OCI-M2 (cell line): ENCODE data around the gene ST6GALNAC3.
"Not testable (repeated sequence)": the region's sequence is repeated elsewhere in the genome, so short reads cannot be mapped to it uniquely, and the experiment has no call there.

Experiments
- DNase-seq: peaks from one replicate; lab custom pipeline; 2025; ENCODE audit not compliant: unreplicated experiment; lab: John Stamatoyannopoulos, UW

The ST6GALNAC3 gene

DNA sequence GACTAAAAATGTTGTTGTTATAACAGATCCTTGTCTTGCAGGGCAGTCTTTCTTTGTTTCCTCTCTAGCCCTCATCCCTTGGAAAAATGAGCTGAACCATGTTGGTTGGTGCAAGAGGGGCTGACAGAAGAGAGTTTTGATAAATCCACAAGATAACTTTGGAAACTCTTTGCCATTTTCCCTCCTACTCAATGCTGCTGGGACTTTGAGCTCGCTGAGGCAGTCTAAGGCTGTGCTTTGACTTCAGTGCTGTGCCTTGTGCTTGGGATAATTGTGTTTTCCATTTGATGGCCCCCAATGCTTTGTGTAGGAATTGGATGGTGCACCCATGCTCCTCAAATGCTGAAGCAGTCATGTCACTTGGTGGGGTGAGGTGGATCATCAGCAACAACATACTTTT, 31.7 kb downstream of the ST6GALNAC3 start:
- DNase-seq: no peak

DNA sequence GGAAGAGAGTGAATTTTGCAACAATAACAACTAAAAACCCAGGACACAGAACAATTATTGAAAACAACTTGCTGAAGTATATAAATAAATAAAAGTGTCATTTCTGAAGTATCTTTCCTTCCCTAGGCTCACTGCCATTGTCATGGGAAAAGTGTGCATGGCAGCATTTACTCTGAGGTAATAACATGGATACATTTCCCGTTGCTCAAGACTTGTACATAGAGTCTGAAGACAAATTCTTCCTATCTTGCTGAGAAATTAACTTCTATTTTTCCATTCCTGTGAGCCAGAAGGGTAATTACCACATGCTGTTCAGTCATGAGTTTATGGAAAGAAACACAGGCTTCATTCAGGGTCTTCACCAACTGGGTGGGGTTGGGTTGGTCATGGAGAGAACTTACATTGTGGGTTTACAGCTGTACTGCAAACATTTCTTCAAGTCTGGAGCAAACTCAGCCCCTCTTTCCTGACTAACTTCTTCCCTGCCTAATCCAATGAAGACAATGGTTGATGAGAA, 32.2 kb downstream of the ST6GALNAC3 start:
- DNase-seq: no peak

DNA sequence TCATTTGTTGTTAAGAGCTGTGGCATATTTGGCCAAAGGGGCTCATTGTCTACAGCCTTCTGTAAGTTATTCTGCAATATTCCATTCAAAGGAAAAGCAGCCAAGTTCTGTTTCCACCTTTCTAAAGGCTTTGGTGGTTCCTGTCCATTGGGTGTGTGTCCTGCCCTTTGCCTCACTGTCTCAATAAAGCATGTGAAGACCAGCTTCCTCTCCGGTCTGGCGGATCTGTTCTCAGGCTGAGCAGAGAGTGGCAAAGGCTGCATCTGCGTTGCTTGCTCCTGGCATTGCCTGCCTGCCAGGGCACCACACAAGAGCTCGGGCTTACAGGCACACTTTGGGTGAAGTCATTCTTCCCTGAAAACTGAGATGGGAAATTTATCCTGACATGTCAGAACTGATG, 34.9 kb downstream of the ST6GALNAC3 start:
- no peak for DNase-seq

DNA sequence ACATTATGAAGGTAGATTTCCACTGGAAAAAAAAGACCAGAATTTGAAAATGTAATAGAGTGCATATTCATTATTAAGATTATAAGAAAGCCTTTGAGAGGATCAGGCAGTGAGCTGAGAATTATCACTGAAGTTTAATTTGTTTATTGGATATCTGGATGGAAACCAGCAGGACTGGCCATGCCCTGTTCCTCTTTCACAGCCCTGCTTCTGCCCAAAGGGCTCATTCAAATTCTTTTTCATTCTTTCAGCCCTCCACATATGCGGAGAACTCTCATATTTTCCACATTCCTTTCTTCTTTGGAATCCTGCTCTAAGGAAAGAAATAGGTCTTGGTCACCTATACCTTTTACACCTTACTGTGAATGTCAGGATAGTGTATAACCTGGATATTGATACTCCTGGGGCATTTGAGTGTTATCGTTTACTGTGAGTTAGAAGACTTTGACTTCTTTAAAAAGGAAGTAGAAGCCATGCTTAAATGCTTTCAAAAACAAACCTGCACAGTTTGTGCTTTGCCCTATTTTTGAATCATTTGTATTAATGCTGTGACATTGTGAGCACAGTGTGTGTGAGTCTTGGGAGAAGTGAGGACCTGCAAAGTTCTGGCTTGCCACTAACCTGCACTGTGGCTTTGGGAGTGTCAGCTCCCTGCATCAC, 35.5 kb downstream of the ST6GALNAC3 start:
- DNase-seq: no peak

DNA sequence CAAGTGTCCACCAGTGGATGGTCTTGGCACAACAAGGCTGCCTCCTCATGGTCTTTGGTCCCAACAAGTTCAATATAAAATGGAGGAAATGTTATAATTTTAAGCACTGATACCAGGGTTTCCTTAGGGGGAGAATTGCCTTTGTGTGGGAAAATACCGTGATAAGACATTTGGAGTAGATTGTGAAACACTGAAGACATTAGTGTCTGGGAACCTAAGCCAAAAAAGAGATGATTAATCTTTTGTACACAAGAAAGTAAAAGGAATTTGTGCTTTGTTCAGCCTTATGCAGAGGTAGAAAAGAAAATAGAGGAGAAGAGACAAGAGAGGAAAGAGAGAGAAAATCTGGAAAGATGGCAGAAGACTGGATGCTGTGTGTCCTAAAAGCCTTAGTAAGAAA, 36.1 kb downstream of the ST6GALNAC3 start:
- DNase-seq: no peak

DNA sequence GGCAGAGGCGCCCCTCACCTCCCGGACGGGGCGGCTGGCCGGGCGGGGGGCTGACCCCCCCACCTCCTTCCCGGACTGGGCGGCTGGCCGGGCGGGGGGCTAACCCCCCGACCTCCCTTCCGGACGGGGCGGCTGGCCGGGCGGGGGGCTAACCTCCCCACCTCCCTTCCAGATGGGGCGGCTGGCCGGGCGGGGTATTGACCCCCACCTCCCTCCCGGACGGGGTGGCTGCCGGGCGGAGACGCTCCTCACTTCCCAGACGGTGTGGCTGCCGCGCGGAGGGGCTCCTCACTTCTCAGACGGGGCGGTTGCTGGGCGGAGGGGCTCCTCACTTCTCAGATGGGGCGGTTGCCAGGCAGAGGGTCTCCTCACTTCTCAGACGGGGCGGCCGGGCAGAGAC, 37.8 kb downstream of the ST6GALNAC3 start:
- DNase-seq: not testable (repeated sequence)

DNA sequence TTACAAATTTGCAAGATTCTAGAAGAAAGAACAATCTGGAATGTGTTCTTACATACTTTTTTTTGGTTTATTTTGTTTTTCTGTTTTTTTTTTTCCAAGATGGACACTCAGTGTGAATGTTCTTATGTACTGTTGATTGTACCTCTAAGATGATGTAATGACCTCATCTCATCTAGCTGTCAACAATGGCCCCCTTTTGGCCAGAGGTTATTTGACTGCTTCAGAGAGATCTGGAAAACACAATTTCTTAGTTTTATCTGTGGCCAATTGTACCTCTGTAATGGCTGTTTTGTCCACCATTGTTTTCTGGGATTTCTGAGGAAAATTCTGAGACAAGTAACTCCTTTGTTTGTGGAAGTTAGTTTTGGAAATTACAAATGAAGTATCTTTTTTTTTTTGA, 38.9 kb downstream of the ST6GALNAC3 start:
- DNase-seq: no peak

DNA sequence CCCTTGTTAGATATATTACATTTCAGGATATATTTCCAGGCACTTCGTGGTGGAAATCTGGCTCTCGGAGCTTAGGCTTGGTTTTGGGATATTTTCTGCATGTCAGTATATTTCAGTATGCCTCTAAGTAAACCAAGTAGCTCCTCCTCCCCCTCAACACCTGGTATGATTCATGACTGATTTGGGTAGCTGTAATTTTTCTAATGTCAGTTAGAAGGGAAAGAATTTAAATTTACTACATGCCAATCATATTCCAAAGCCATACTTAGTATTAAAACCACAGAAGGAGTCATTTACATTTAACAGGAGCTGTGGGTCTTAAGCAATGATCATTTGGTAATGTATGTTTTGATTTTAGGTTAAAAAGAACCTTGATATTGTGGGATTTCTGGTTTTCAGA, 40.6 kb downstream of the ST6GALNAC3 start:
- DNase-seq: no peak

DNA sequence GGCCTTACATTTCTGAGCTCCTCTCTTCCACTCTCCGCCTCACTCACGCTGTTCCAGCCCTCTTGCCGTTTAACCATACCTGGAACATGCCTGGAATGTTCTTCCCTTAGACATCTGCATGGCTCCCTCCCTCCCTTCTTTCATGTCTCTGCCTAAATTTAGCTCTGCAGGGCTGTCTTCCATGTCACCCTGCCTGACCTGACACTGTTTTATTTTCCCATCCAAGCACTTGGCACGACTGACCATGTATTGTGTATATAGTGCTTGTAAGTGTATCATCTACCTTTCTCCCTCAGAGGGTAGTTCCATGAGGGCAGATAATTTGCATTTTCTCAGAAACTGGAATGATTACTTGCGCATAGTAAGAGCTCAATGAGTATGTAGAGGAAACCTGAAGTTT, 47.3 kb downstream of the ST6GALNAC3 start:
- DNase-seq: no peak

DNA sequence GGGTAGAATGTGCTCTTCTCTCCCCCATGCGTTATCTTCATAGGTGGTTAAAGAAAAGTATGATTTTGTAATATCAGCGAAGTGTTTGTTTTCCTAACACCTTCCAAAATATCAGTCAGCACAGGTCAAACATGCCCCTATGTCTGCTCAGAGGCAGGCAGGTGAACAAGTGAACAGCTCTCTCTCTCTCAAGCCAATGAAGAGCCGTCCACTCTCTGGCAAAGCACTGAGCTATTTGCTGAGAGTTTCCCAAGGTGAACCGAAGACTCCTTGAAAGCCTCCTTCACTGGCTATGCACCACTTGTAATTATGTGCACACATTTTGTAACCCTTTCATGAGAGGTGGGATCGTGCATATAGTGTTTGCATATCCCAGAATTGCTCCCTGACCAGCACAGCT, 47.7 kb downstream of the ST6GALNAC3 start:
- no peak for DNase-seq

DNA sequence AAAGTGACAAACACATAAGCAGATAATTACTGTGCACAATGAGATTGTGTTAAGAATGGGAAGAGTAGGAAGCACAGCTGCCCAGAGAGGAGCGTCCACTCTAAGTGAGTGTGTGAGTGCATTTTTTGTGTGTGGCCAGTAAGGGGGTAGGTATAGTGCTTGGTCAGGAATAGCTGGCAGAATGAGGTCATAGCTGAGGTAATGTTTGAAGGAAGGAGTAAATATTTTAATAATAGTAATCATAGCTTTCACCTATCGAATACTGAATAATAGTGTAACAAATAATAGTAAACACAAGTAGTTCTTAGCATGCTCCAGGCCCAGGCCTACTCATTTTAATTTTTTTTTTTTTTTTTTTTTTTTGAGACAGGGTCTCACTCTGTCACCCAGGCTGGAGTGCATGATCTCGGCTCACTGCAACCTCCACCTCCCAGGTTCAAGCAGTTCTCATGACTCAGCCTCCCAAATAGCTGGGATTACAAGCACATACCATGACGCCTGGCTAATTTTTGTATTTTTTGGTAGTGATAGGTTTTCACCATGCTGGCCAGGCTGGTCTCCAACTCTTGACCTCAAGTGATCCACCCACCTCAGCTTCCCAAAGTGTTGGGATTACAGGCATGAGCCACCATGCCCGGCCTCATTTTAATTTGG, 49.0 kb downstream of the ST6GALNAC3 start:
- not testable (repeated sequence) for DNase-seq

DNA sequence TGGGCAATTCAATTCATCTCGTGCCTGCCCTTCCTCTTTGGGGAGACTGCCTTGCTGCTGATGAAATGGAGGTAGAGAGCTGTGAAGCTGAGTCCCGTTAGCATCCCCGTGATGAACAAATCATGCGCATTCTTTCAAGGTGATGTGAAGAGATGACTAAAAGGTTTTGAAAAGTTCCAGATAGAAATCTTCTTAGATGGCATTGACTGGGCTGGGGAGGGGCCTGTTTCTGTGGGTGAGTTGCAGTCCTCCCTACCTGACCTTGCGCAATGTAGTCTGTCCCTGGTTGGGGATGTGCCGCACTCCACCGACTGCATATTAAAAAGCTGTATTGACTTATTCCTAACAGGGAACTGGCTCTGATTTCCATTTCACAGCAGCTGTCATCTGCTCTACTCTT, 49.6 kb downstream of the ST6GALNAC3 start:
- DNase-seq: no peak

DNA sequence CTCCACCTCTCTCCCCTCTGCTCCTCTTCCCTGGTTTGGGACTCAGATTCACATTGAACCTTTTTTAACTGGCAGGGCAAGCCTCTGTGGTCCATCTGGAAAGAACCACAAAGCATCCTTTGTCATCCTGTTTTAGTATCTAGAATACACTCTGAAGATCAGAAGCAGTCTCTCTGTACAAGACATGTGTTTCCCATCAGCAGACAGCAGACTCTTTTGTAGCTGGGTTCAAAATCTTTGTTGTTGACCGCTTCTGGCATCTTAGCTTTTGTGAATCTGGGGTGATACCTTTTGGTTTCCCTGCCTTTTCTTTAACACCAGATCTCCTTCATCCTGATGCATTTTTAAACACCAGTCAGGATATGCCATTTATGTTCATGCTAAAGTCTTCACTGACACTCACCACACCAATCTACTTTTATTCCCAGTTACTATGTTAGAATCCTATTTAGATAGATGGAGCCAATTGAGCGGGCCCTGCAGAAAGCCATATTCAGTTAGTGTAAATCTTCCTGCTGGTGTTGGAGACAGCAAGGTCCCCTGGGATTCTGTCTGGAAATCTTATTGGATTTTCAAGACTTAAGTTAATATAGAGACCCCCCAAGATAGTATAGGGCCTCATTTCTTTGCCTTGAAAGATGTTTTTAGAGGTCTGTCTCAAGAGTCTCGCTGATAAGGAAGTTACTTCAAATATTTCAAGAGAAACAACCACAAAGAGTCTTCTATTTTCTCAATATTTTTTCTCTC, 51.1 kb downstream of the ST6GALNAC3 start:
- DNase-seq: no peak

DNA sequence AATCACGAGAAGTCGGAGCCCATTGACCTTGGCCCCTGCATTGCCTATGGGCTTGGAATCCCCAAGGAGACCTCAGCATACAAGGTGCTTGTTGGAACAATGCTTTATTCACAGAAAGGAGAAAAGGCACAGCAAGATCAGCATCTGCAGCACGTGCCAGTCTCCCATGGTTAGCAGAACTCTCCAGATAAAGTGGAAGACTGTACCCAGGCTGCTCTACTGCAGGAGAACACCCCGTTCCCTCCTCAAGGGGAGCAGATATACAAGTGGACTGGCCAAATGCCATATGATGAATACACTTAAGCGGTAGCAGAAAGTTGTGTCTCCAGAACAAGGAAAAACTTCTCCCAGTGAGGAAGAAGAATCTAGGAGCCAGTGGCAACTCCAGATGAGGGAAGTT, 53.5 kb downstream of the ST6GALNAC3 start:
- DNase-seq: no peak

DNA sequence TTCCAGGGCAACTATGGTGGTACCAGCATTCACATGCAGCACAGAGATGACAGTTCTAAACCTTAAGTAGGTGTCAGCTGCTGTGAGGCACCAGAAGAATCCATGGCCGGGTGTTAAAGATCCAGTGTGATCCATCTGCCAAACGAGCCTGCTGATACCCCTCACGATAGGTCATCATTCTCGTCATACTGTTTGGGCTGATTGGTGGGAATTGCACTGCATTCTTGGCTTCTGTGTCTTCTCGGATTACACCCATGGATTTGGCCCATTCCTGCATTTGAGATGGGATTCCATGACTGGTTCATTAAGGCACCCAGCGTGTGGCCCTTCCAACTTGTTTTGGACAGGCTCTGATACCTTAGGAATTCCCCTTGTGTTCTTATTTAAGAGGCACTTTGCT, 55.2 kb downstream of the ST6GALNAC3 start:
- DNase-seq: no peak

DNA sequence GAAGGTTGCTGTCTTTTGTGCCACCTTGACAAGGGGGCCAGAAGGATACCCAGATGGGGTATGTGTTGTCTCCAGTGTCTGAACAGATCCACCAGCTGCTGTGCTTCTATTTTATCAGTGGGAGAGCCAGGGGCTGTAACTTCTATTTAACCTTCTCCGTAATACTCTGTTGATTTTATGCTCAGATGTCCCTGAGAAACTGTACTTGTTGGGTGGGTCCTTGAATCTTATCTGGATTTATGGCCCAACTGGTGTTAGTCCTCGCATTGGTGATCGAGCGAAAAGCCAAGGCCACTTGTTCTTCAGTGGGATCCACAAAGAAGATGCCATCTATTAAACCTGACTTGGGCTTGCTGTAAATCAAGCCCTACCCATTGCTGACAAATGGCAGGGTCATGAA, 56.4 kb downstream of the ST6GALNAC3 start:
- DNase-seq: no peak

DNA sequence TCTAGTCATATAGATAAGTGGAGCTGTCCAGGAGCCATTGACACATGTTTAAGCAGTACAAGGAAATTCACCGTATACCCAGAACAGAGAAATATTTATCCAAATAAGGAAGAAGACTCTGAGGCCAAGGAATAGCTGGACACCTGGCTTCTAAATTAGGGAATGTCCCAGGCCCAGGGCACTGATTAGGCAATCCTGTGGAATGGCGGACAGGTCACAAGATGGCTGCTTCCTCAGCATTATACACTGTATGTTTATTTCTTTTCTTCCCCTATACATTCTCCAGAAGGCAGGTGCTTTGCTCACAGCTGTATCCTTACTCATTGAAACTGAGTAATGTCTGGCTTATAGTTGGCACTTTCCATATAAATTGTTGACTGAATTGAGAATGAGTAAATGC, 59.4 kb downstream of the ST6GALNAC3 start:
- DNase-seq: no peak

DNA sequence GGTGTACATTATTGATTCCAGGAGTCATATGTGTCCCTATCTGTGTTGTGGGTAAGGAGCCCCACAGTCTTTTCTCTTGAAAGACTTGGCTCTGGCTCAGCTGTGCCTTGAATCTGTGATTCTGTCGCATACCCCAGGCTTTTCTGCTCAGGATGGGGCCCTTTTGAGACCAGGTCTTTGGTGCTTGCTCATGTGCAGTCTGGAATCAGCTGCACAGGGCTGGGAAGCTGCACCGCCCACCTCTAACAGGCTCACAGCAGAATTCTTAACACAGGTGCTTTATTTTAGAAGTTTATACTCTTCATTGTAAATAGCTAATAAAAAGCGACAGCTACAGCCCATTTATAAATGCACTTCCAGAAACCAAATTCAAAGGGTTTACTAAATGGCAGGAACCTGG, 61.3 kb downstream of the ST6GALNAC3 start:
- no peak for DNase-seq

DNA sequence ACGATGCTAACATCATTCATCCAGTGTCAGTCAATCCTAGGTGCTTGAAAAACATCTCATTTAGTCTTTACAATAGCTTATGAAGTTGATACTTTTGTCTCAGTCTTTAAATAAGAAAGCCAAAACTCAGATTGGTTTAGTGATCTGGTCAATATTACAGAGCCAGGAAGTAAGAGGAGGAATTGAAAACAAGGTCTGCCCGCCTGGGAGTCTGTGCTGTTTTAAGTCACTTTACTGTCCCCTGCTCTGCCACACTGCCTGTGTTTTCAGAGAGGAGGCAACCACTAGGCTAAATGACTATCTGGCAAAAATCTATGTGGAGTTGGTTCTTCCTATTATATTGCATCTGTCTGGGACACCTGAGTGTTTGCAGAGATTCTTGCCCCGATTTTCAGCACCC, 62.3 kb downstream of the ST6GALNAC3 start:
- DNase-seq: no peak

DNA sequence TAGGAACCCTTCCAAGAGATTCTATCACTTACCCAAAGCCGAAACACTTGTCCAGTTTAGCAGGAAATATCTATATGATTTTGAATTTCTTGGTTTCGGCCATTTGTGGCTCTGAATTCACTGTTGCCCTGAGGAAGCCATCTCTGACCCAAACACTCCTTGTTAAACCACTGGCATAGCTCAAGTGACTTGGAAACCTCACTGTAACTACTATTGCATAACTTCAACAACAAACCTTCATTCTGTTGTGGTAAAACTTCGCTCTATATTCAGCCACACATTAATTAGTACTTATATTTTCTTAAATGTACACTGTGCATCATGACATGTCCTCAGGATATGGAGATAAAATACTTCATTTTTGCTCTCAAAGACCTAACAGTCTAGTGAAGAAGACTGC, 63.2 kb downstream of the ST6GALNAC3 start:
- no peak for DNase-seq

DNA sequence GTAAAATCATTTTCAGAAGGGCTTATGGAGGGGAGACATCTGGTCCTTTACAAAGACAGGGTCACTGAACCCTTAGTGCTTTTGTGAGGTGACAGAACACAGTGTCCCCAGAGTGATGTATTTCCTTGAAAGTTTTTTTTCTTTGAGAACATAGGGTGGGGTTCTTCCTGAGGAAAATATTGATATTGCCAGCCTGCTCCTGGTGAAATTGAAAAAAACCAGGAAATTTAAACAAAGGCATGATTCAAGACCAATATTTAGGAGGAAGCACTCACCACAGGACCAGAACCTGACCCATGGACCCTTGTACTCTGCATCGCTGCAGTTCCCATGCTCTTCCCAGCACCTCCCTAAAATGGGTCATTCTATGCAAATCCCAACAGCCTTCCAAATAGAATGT, 63.7 kb downstream of the ST6GALNAC3 start:
- no peak for DNase-seq

DNA sequence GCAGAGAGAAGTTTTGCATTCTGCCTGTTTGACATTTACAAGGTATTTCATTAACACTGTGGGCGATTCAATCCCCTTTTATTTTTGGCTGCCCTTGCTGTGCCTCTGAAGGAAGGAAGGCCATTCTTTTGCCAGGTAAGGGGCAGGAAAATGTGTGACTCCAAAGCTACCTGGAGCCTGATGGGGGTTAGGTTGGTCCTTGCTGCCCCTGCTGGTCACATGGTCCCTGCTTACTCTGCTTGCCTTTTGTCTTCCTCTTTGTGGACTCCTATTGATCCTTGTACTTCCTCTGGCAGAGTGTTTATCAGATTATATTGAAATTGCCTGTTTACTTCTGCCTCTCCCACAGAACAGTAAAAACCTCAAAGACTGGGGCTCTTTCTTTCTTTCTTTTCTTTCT, 65.7 kb downstream of the ST6GALNAC3 start:
- DNase-seq: no peak
